Activated CD4-positive, alpha-beta T cell treated with anti-CD3 and anti-CD28 coated beads for 36 hours (primary cell): ENCODE results near the gene OTOF. TPM values are rescaled to one million over a fixed set of nuclear protein-coding genes. Genes with fewer than 3 reads are reported as not detected.
A peak's percentile ranks its signal among the peaks of the same experiment; 100 is the strongest.

Experiments
- ATAC-seq: fragments of 200-7000 bp; cut with Tn5 transposase; one replicate; pipeline ENCODE4 v1.10.0; 2021; ENCODE audit warnings: mild to moderate bottlenecking, moderate library complexity
- CTCF ChIA-PET: fragments of 350-600 bp; sonication (Branson Sonifier 250); formaldehyde crosslinking; loops from one replicate; lab custom pipeline; 2021; ENCODE audit warnings: antibody characterized with exemption; lab: Charles Lee
- POLR2A ChIA-PET: fragments of 350-600 bp; sonication (Branson Sonifier 250); formaldehyde crosslinking; loops from one replicate; lab custom pipeline; 2021; ENCODE audit warnings: antibody characterized with exemption, inconsistent platforms; lab: Charles Lee
- DNase-seq: peaks from one replicate; pipeline ENCODE4 v3.0.0-alpha.2; 2020
- H3K27ac Mint-ChIP-seq: one replicate; pipeline ENCODE4 v1.8.0; 2021; ENCODE audit warnings: mixed read lengths
- H3K27me3 Mint-ChIP-seq: one replicate; pipeline ENCODE4 v1.8.0; 2021; ENCODE audit warnings: mixed read lengths
- H3K36me3 Mint-ChIP-seq: one replicate; pipeline ENCODE4 v1.8.0; 2021; ENCODE audit warnings: low read depth, mixed read lengths
- H3K4me1 Mint-ChIP-seq: one replicate; pipeline ENCODE4 v1.8.0; 2021; ENCODE audit warnings: mixed read lengths
- H3K4me3 Mint-ChIP-seq: one replicate; pipeline ENCODE4 v1.8.0; 2021; ENCODE audit warnings: mild to moderate bottlenecking, moderate library complexity, mixed read lengths
- H3K9me3 Mint-ChIP-seq: one replicate; pipeline ENCODE4 v1.8.0; 2021; ENCODE audit warnings: low read depth, mixed read lengths
- intact Hi-C, 2 experiments: fragments of 100-400 bp; cut with DNase I in 1 of 2; cut with micrococcal nuclease in 1 of 2; formaldehyde crosslinking; loops; one replicate each; pipeline versions ENCODE4 v1.14.2 to v1.15.1; 2022 to 2024; cut with DNase I, micrococcal nuclease
- total RNA-seq, 2 experiments: library from RNA; stranded (reverse); gene quantifications; one replicate each; pipeline ENCODE4 v1.2.3, GENCODE V29; 2021

The OTOF gene
- total RNA-seq, 2 experiments from 2014 or later, result 1.9 to 2.3 TPM

DNA sequence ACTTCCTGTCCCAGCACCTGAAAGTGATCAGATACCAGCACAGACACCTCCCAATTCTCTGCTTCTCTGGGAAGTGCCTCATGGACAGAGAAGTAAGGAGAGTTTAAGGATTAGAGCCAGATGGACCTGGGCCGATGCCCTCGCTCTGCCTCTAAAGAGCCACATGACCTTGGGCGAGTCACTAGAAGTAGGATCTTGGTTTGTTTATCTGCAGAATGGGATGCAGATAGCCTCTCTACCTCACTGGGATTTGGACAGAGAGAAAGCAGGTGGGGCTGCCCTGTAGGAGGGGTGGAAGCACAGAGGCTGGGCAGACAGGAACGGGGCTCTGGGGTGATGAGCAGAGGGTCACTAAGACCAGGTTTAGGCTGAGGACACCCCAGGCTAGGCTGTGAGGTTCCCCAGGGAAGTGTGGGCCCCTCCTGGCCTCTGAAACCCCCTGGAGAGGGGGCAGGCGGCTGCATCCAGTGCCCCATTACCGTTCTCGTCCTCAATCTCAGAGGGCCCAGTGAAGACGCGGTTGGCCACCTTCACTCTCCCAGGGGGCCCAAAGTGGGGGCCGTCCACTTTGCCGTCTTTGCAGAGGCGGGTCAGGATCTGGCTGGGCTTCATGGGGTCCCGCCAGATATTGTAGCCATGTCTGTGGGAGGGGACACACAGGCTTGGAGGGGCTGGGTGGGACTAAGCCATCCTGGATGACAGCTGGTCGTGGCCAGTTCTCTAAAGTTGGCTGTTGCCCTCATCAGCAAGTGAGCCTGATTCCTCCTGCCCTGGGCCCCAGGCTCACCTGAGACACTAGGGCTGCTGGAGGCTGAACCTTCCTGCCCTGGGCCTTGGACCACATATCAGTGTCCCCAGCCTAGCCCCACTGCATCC, 13.3 kb downstream of the OTOF start:
- intact Hi-C loops, result loop anchor here (5.0 to 10.0 kb wide), 4 partner anchors 160 to 512 kb away; partner anchors contain the start of genes GAREM2 (in 1 of the 2), HADHA (in 1 of the 2) and HADHB (in 1 of the 2)
- peaks cover 7% of the 10 kb centered on the region for H3K9me3 Mint-ChIP-seq
- H3K27me3 Mint-ChIP-seq, result no peaks in the 10 kb centered on the region
- H3K27ac Mint-ChIP-seq, result no peak overlapping the region
- DNase-seq (no peak), ATAC-seq (no peak)
- no peaks in the 10 kb centered on the region for H3K4me1 Mint-ChIP-seq
- CTCF ChIA-PET, result no interaction called here
- peaks cover 2% of the 10 kb centered on the region for H3K36me3 Mint-ChIP-seq
- POLR2A ChIA-PET, result no interaction called here
- H3K4me3 Mint-ChIP-seq, result no peak overlapping the region

DNA sequence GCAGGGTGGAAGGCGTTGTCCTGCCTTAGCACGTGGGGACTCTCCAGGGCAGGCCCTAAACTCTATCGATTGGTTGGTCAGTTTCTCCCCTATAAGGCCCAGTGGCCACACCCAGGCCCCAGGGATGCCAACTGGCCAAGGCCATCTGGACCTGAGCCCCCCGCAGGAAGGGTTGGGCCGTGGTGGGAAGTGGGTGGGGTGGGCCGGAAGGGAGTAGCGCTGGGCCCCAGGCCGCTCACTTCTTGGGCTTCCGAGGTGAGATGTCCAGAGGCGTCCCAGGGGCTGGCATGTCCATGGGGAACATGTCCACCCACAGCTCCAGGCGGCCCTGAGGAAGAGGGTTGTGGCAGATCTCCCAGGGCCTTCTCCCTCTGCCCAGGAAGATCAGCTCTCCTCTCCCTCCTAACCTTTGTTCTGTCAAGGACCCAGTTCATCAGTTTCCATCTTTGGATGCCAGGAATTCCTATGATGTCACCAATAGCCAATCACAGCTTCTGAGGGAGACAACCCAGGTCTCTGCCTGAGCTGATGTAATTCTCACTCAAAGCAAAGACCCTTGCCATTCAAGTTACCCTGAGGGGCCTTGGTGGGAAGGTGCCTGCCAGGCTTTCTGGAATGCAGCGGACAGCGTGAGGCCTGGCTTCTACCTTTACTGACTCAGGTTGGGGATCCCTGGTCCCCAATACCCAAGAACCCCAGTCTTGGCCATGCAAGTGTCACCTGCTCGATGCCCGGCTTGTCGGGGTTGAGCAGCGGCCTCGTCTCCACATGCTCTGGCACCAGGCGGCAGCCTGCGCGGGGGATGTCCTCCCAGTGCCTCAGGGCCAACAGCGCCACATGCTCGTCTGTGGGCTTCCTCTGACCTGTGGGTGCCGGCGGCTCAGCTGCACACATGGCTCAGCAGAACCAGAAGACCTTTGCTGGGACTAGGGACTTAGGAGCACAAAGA, 14.4 kb downstream of the OTOF start:
- H3K4me1 Mint-ChIP-seq, result no peaks in the 10 kb centered on the region
- peak; percentile 2 for DNase-seq
- ChIA-PET POLR2A (no interaction called here), CTCF (interaction anchor here (0.6 kb wide), 1 partner anchor 140 kb away, joined by 3 read pairs; no protein-coding TSS in a partner anchor)
- no peaks in the 10 kb centered on the region for H3K9me3 Mint-ChIP-seq
- no peak overlapping the region for H3K27ac Mint-ChIP-seq
- H3K4me3 Mint-ChIP-seq, result no peak overlapping the region
- ATAC-seq, result no peak
- intact Hi-C loops, result loop anchor here (10.0 kb wide), 2 partner anchors 159 to 289 kb away; partner anchors contain the start of gene GAREM2 (in 1 of the 2)
- H3K36me3 Mint-ChIP-seq, result peaks cover under 1% of the 10 kb centered on the region
- no peaks in the 10 kb centered on the region for H3K27me3 Mint-ChIP-seq

DNA sequence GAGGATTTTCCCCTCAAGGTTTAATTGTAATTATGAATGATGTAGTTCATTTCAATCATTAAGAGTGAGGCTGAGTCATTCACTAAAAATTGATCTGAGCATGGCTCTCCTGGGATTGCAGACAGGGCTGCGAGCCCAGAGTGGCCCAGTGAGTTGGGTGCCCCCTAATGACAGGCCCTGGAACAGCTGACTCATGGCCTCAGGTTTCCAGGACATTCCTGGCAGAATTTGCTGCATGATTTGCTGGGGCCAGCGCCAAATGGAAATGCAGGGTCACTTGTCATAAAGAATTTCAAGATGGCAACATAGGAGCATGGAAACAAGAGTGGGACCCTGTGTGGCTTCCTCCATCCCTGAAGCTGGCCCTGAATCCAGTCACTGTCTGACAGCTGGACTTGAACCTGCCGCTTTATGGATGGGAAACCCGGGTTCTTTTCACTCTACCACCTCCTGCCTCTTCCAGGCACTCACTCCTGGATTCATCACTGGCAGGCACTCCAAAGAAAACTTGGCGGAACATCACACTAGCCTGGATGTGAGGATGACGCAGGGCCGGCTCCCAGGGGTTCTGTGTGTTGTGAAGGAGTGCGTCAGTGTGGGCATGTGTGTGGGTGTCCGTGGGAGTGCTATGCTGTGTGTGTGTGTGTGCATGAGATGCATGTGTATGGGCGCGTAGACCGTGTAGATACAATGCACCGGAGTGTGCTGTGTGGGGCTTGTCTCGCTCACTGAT, 15.2 kb downstream of the OTOF start:
- no peak overlapping the region for H3K27ac Mint-ChIP-seq
- CTCF ChIA-PET, result interaction anchor here (1.0 kb wide), 1 partner anchor 236 kb away, joined by 3 read pairs; no protein-coding TSS in a partner anchor

DNA sequence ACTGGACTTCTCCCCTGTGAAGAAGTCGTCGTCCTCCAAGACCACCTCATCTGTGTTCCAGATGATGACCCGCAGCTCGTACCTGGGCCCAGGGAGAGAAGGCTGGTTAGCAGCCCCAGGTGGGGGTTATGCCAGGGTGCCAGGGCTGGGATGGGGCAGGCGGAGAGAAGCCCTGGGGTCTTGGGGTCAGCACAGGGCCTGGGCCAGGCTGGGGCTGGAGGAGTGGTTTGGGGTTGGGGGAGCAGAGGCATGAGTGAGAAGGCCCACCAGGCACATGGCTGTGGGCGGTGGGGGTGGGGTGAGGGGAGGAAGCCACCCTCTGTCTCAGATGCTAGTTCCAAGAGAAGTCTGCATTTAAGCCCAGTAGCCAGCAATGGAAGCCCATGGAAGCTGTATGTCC, 15.8 kb downstream of the OTOF start:
- H3K4me1 Mint-ChIP-seq, result no peaks in the 10 kb centered on the region
- DNase-seq, result peak; percentile 2
- H3K4me3 Mint-ChIP-seq, result no peak overlapping the region

More for the DNA sequence above, 15.2 kb downstream of the OTOF start:
- intact Hi-C loops, result loop anchor here (10.0 kb wide), 2 partner anchors 158 to 288 kb away; partner anchors contain the start of gene GAREM2 (in 1 of the 2)
- no peaks in the 10 kb centered on the region for H3K4me1 Mint-ChIP-seq
- ATAC-seq (peak; percentile 64), DNase-seq (peak; percentile 40)
- POLR2A ChIA-PET, result no interaction called here
- H3K27me3 Mint-ChIP-seq, result no peaks in the 10 kb centered on the region
- no peaks in the 10 kb centered on the region for H3K36me3 Mint-ChIP-seq
- no peaks in the 10 kb centered on the region for H3K9me3 Mint-ChIP-seq
- H3K4me3 Mint-ChIP-seq, result no peak overlapping the region

DNA sequence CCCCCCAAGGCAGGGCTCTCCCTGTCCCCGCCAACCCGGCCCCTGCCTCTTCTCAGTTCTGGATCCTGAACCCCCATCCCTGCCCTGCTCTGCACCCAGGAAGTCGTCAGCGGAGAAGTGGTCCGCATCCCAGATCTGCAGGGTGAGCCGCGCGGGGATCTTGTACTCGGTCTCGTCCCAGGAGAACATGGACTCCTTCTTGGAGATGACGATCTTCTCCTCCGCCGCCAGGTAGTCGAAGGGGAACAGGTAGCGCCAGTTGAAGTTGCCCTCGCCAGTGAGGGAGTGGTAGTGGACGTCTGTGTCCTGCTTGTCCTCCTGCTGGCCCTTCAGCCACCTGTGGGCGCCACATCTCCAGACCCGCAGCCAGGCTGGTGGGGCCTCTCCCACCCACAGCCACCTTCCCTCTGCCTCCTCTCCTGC, 16.3 kb downstream of the OTOF start:
- DNase-seq, result peak; percentile 1
- Mint-ChIP-seq H3K27me3 (no peaks in the 10 kb centered on the region), H3K36me3 (no peaks in the 10 kb centered on the region), H3K4me1 (no peaks in the 10 kb centered on the region), H3K9me3 (no peaks in the 10 kb centered on the region), H3K27ac (no peak overlapping the region), H3K4me3 (no peak overlapping the region)
- ChIA-PET POLR2A (no interaction called here), CTCF (no interaction called here)
- ATAC-seq, result no peak
- intact Hi-C loops, result loop anchor here (10.0 kb wide), 2 partner anchors 157 to 287 kb away; partner anchors contain the start of gene GAREM2 (in 1 of the 2)

More for the DNA sequence above, 15.8 kb downstream of the OTOF start:
- POLR2A ChIA-PET, result no interaction called here
- CTCF ChIA-PET, result interaction anchor here (1.0 kb wide), 1 partner anchor 235 kb away, joined by 3 read pairs; no protein-coding TSS in a partner anchor
- no peak for ATAC-seq
- no peak overlapping the region for H3K27ac Mint-ChIP-seq
- H3K27me3 Mint-ChIP-seq, result no peaks in the 10 kb centered on the region
- H3K36me3 Mint-ChIP-seq, result no peaks in the 10 kb centered on the region
- intact Hi-C loops, result loop anchor here (10.0 kb wide), 2 partner anchors 157 to 287 kb away; partner anchors contain the start of gene GAREM2 (in 1 of the 2)
- no peaks in the 10 kb centered on the region for H3K9me3 Mint-ChIP-seq

DNA sequence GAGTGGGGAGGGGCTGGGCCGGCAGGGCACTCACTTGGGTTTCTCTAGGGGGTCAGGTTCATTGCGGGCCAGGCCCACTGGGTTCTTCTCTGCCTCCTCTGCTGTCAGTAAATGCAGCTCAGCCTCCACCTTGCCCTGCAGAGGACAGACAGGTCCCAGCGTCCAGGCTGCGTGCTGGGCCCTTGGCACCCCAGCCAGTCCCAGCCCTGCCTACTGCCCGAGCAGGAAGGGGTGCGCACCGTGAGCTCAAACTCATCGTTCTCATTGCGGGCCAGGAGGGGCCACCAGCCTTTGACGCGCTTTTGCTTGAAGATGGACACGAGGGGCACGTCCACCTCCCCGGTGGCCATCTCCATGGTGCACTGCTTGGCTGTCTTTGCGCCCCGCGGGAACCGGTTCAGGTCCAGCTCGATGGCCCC, 17.3 kb downstream of the OTOF start:
- Mint-ChIP-seq H3K27ac (no peak overlapping the region), H3K4me3 (no peak overlapping the region), H3K4me1 (no peaks in the 10 kb centered on the region), H3K36me3 (no peaks in the 10 kb centered on the region), H3K27me3 (no peaks in the 10 kb centered on the region), H3K9me3 (no peaks in the 10 kb centered on the region)
- ATAC-seq (no peak), DNase-seq (no peak)
- intact Hi-C loops, result loop anchor here (10.0 kb wide), 2 partner anchors 156 to 286 kb away; partner anchors contain the start of gene GAREM2 (in 1 of the 2)
- CTCF ChIA-PET, result interaction anchor here (0.8 kb wide), 1 partner anchor 9 kb away, joined by 4 read pairs; no protein-coding TSS in a partner anchor
- POLR2A ChIA-PET, result no interaction called here

DNA sequence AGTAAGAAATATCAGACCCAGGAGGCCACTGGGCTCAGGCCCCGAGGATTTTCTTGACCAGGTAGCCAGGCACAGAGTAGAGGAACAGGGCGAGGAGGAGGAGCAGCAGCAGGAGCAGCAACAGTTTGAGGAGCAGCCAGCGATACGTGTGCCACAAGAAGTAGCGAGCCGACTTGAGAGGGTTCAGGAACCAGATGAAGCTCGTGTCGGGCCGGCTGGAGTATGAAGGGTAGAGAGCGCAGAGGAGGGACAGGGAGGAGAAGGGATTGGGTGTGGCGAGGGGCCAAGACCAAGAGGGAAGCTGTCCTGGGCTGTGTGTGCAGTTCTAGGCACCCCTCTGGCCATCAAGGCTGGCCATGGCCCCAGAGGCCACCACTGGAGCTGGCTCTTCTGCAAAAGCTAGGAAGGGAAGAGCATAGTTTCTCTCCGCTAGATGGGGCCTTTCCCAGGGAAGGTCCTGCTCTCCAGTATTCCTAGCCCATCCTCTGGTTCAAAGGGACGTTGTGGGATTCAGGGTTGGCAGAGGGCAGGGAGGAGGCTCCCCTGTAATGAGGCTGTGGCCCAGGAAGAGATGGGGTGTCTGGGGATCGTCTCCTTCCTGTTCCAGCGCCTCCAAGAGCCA, 17.8 kb downstream of the OTOF start:
- Mint-ChIP-seq H3K4me3 (no peak overlapping the region), H3K36me3 (no peaks in the 10 kb centered on the region), H3K27me3 (no peaks in the 10 kb centered on the region), H3K9me3 (no peaks in the 10 kb centered on the region), H3K27ac (no peak overlapping the region), H3K4me1 (no peaks in the 10 kb centered on the region)
- CTCF ChIA-PET, result interaction anchor here (0.8 kb wide), 1 partner anchor 9 kb away, joined by 4 read pairs; no protein-coding TSS in a partner anchor
- POLR2A ChIA-PET, result no interaction called here
- intact Hi-C loops, result loop anchor here (10.0 kb wide), 2 partner anchors 155 to 285 kb away; partner anchors contain the start of gene GAREM2 (in 1 of the 2)
- ATAC-seq, result no peak
- DNase-seq, result no peak

DNA sequence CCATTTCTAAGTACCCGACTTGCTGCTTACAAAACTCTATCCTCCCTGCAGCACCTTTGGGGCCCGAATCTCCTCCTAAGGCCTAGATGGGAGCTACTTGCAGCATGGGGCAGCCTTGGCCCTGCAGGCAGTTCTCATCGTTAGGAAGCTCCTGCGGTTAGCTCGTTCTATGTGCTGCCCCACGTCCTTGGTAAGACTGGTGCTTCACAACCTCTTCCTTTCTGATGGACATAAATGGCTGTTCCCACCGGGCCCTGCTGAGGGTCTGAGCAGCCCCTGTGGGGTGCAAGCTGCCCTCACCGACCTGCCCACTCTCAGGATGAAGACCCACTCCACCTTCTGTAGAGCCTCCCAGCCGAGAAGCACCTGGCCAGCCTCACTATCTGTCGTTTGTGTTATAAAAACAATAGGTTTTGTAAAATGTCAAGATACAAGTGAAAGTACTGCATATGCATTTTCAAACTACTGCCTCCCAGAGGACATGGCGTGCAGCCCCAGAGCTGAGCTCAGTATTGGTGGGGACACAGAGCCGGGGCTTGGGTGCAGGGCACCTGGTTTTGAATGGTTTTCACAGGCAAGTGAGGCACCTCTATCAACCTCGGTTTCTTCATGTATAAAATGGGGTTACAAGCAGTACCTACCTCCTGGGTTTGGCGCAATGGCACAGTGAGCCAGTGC, 19.4 kb downstream of the OTOF start:
- intact Hi-C loops, result no loop called here
- DNase-seq (peak; percentile 2), ATAC-seq (no peak)
- Mint-ChIP-seq H3K4me3 (no peak overlapping the region), H3K27ac (no peak overlapping the region), H3K36me3 (no peaks in the 10 kb centered on the region), H3K27me3 (no peaks in the 10 kb centered on the region), H3K4me1 (no peaks in the 10 kb centered on the region), H3K9me3 (no peaks in the 10 kb centered on the region)
- ChIA-PET CTCF (interaction anchor here (0.8 to 1.7 kb wide), 2 partner anchors 9 to 11 kb away, joined by 3 to 5 read pairs; no protein-coding TSS in a partner anchor), POLR2A (no interaction called here)

DNA sequence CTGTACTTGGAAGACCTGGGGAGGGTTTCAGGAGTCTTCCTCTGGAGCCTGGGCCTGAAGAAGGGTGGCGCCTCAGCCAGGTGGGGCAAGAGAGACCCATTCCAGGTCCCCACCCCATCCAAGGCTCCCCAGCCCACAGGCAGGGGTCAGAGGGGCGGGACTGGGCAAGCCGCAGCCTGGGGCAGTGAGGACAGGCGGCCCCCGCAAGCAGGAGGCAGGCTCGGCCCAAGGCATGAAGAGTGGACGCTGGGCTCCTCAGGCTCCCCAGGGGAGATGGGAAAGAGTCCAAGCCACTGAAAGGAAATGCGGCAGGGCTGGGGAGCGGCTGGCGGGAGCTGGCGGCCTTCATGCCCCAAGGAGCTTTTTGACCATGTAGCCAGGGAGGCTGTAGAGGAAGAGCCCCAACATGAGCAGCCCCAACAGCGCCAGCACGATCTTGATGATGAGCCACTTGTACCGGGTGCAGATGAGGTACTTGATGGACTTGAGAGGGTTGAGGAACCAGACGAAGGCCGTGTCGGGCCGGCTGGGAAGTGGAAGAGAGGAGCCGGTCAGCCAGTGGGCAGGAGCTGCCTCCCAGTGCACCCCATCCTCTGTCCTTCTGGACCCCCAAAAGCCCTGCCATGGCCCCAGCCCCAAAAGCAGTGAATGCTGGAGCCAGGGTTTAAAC, 20.1 kb downstream of the OTOF start:
- Mint-ChIP-seq H3K4me3 (no peak overlapping the region), H3K27ac (no peak overlapping the region), H3K4me1 (no peaks in the 10 kb centered on the region), H3K36me3 (no peaks in the 10 kb centered on the region), H3K9me3 (no peaks in the 10 kb centered on the region), H3K27me3 (no peaks in the 10 kb centered on the region)
- no peak for DNase-seq
- no peak for ATAC-seq
- CTCF ChIA-PET, result interaction anchor here (0.6 to 1.7 kb wide), 2 partner anchors 12 to 269 kb away, joined by 3 to 4 read pairs; no protein-coding TSS in a partner anchor
- intact Hi-C loops, result no loop called here
- POLR2A ChIA-PET, result no interaction called here
